GM12878 (cell line): ENCODE results near the gene UNC5B.

ENCODE experiments used
- BCLAF1 ChIP-seq: fragments of 450-650 bp; IDR thresholded peaks from 2 replicates; pipeline ENCODE4 v1.6.1; 2017; ENCODE audit warnings: antibody characterized with exemption, mild to moderate bottlenecking, moderate library complexity
- EZH2 ChIP-seq: IDR thresholded peaks from 2 replicates; pipeline ENCODE4 v1.6.1; 2012; ENCODE audit warnings: low read depth, mild to moderate bottlenecking, control low read depth, inconsistent platforms, low read length, borderline replicate concordance; ENCODE audit not compliant: control insufficient read depth
- KDM1A ChIP-seq: fragments of 200-600 bp; sonication (generic); IDR thresholded peaks from 2 replicates; pipeline ENCODE4 v1.6.1; 2016; ENCODE audit warnings: borderline replicate concordance
- MXI1 ChIP-seq: fragments of 150-350 bp; IDR thresholded peaks from 2 replicates; pipeline ENCODE4 v1.6.1; 2011; ENCODE audit warnings: low read depth, mild to moderate bottlenecking, inconsistent platforms, low read length, improper control_type of control experiment
- NRF1 ChIP-seq: conservative IDR thresholded peaks from 2 replicates; pipeline ENCODE4 v1.6.1; 2011; ENCODE audit warnings: mild to moderate bottlenecking, low read depth, low read length, improper control_type of control experiment
- RAD51 ChIP-seq: fragments of 450-650 bp; IDR thresholded peaks from 2 replicates; pipeline ENCODE4 v1.6.1; 2016; ENCODE audit warnings: moderate library complexity, mild to moderate bottlenecking, inconsistent platforms
- YY1 ChIP-seq: IDR thresholded peaks from 2 replicates; pipeline ENCODE4 v1.6.1; 2011; ENCODE audit warnings: low read depth, mild to moderate bottlenecking, low read length
- ZZZ3 ChIP-seq: IDR thresholded peaks from 2 replicates; pipeline ENCODE4 v1.6.1; 2011; ENCODE audit warnings: low read depth; ENCODE audit not compliant: control insufficient read depth, insufficient read length

GRCh38 chr10:71257319-71257997 lies 45.1 kb downstream of the UNC5B start:
- TF ChIP-seq RAD51: no peak
- no peak for TF ChIP-seq NRF1
- TF ChIP-seq MXI1: no peak
- no peak for TF ChIP-seq YY1
- TF ChIP-seq BCLAF1: no peak
- TF ChIP-seq ZZZ3: no peak
- no peak for TF ChIP-seq KDM1A
- TF ChIP-seq EZH2: no peak
